ENCODE measurements around the gene TECPR2.

DNA sequence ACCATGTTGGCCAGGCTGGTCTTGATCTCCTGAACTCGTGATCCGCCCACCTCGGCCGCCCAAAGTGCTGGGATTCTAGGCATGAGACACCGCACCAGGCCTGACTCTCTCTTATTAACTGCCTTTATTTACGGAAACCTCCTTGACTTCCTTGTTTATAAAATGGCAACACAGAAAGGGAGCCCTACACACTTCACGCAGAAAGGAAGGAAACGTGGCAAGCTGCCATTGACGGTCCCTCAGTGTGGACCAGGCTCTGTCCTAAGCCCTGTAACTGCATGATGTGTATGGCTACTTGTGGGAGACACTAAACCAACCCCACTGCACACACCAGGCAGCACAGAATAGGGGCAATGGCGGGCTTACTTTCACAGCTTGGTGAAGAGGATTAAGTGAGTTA, 11.7 kb upstream of the TECPR2 start:
- TF ChIP-seq POU2F2 (IDR thresholded peaks at IDR 0.05; ENCODE audit: low read depth, low read length) (no peak), TAF1 (IDR thresholded peaks at IDR 0.05; ENCODE audit: low read depth, low read length) (no peak), POLR2AphosphoS5 (IDR thresholded peaks at IDR 0.05; ENCODE audit: low read depth, low read length) (no peak), SPI1 (IDR thresholded peaks at IDR 0.05; ENCODE audit: low read depth, low read length) (no peak)
